Mammary epithelial cell (primary cell): ENCODE measurements around the gene ADCY5.

ENCODE experiments used
- CTCF ChIP-seq, 2 donors: IDR thresholded peaks in 1 of 2; conservative IDR thresholded peaks in 1 of 2; 2 replicates each; pipeline ENCODE4 v1.5.1; 2011 to 2012; ENCODE audit warnings: inconsistent platforms in 2 of 2, low read length in 2 of 2, mild to moderate bottlenecking in 2 of 2, control low read depth in 1 of 2, low read depth in 1 of 2; ENCODE audit not compliant: insufficient read depth in 1 of 2; ENCODE audit errors: extremely low read depth in 1 of 2
- EZH2 ChIP-seq: IDR thresholded peaks from 2 replicates; pipeline ENCODE4 v1.6.1; 2012; ENCODE audit warnings: low read length, inconsistent platforms, borderline replicate concordance

- TF ChIP-seq CTCF (conservative IDR thresholded peaks at IDR 0.05 in 1 of 2, IDR thresholded peaks at IDR 0.05 in 1 of 2; ENCODE audit: extremely low read depth in 1 of 2, insufficient read depth in 1 of 2, low read depth in 1 of 2, low read length in 2 of 2): no peak
- no peak for TF ChIP-seq EZH2
These were observed 45.0 kb upstream of the ADCY5 start for GRCh38 chr3:123493912-123494311.
